SW 1271 (cell line): ENCODE measurements around the gene GPN2.
A peak's percentile ranks its signal among the peaks of the same experiment; 100 is the strongest.
"Not testable (repeated sequence)": the region's sequence is repeated elsewhere in the genome, so short reads cannot be mapped to it uniquely, and the experiment has no call there.

Experiments
- DNase-seq, 2 experiments: peaks; one replicate each; lab custom pipeline; 2025; lab: John Stamatoyannopoulos, UW

The GPN2 gene

GRCh38 chr1:26900815-26901511 lies 10.9 kb upstream of the GPN2 start:
- DNase-seq: no peak

- peak; percentile 42 to 82 for DNase-seq
Observed at GRCh38 chr1:26900001-26900814, 10.1 kb upstream of the GPN2 start, which contains the start of gene GPATCH3. Gene GPATCH3 (minus strand): TSS chr1:26900467. CDS start chr1:26900442, 25 bp downstream.

GRCh38 chr1:26897351-26897750 lies 7.3 kb upstream of the GPN2 start:
- DNase-seq: no peak

DNA sequence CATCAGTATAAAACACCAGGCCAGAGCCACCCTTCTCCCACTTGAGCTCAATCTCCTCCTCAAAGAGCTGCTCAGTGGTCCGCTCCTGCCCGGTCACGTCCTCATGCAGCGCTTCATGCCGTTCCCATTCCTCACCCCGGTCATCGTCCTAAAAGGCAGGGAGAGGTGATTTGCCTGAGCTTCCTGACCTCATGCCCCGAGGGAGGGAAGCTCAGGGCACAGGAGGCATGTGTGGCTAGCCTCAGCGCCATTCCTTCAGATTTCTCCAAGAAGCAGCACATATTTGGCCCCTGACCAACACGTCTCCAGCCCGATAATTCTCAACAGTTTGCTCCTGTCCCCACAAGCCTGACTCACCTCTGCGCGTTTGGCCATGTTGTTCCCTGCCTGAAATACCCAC lies 4.2 kb upstream of the GPN2 start:
- no peak for DNase-seq

DNA sequence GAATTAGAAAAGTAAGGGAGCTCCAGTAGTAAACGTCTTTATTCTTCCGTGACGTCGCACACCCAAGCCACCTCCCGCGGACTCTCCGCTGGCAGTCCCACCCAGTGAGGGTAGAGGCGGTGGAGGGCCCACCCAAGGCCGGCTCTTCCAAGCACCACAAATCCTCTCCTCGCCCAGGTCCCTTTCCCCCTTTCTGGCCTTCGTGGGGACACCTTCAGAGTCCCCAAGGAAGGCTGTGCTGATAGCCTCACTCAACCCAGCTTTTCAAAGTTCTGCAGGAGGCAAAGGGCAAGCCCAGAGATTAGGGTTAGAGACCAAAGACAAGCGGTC lies 349 bp upstream of the GPN2 start:
- DNase-seq: no peak

GRCh38 chr1:26888231-26888630 lies 1.9 kb downstream of the GPN2 start:
- DNase-seq: no peak

DNA sequence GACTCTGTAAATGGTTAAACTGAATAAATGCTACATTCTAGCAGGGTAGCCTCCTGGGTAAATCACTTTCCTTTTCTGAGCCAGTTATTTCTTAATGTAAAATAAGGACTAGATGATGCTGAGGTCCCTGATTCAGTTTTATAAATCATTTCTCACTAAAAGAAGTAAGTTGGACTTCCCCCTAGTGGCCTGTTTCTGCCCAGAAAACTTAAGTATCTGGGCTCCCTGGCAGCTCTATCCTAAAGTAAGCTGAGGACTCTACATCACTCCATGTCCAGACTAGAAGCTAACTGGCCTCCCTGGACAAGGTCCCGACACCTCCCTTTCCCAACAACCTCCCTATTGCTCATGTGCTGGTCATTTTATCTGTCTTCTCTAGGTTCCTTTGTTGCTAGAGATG lies 3.0 kb downstream of the GPN2 start:
- peak in 1 of 2 experiments; percentile 35 for DNase-seq

DNA sequence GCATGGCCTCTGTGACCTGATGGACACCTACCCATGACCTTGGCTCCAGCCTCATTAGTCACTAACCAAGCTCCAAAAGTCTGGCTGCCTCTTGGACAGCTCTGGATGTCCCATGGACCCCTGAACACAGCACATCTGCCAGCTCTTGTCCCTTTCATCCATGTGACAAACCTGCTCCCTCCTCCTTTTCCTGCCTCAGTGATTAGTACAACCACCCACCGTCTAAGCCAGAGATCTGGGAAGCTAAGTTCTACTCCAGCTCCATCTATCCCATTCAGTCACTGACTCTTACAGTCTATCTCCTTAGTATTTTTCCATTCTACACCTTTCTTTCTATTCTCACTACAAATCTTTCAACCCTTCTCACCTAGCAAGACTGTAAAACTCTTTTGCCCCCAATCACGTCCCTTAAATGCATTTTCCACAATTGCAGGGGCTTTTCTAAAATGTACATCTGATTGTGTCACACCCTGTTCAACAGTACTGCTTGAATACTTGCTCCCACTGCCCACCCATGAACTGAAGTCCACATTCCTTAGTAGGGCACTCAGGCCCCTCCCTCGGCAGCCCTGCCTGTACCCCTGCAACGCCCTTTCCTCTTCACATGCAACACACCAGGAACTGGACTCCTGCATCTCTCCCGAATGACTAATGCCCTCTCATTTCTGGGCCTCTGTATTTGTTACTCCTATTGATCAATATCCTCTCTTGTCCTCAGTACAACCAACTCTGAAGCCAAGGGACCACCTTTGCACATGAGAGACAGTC lies 7.2 kb downstream of the GPN2 start:
- no peak for DNase-seq

DNA sequence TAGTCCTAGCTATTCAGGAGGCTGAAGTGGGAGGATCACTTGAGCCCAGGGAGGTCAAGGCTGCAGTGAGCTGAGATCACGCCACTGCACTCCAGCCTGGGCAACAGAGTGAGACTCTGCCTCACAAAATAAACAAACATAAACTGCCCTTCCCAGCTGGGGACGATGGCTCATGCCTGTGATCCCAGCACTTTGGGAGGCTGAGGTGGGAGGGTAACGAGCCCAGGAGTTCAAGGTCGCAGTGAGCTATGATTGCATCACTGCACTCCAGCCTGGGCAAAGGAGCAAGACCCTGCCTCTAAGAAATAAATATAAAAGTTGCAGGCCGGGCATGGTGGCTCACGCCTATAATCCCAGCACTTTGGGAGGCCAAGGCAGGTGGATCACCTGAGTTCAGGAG lies 8.5 kb downstream of the GPN2 start:
- DNase-seq: not testable (repeated sequence)

GRCh38 chr1:26879793-26880192 lies 10.3 kb downstream of the GPN2 start:
- no peak for DNase-seq

DNA sequence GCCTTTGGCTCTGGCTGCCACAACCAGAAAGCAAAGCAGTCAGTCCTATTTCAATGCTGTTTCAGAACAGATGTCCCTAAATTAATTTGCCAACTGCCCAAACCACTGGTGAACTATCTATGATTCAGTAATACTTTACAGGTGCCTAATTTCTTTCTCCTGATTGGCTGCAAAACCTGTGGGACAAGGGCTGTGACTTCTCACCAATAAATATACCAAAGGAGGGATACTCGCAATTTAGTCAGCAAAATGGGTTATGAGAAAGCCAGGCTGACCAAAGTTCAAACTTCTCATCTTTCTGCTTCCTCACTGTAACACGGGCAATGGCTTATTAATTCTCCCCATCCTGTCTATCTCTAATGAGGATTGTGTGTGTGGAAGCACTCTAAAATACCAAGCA lies 12.8 kb downstream of the GPN2 start:
- DNase-seq: no peak

DNA sequence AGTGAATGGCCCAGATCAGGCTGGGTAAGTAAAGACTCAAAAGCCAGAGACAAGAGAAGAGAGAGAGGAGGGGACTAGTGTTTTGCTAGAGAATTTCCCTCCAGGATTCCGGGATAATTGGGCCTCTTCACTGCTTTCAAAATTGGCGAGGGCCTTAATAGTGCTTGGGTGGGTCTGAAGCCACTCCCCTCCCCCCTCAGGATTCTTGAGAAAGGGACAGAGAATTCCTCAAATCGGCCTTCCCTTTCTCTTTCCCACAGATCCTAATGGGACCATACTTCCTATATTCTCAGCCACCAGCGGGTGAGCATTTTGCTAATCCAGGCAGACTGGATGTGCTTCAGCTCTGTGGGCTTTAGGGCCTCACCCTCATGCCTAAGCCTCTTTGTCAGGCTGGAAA lies 15.2 kb downstream of the GPN2 start:
- no peak for DNase-seq

- not testable (repeated sequence) for DNase-seq
Observed at GRCh38 chr1:26873097-26873496, 17.0 kb downstream of the GPN2 start.

DNA sequence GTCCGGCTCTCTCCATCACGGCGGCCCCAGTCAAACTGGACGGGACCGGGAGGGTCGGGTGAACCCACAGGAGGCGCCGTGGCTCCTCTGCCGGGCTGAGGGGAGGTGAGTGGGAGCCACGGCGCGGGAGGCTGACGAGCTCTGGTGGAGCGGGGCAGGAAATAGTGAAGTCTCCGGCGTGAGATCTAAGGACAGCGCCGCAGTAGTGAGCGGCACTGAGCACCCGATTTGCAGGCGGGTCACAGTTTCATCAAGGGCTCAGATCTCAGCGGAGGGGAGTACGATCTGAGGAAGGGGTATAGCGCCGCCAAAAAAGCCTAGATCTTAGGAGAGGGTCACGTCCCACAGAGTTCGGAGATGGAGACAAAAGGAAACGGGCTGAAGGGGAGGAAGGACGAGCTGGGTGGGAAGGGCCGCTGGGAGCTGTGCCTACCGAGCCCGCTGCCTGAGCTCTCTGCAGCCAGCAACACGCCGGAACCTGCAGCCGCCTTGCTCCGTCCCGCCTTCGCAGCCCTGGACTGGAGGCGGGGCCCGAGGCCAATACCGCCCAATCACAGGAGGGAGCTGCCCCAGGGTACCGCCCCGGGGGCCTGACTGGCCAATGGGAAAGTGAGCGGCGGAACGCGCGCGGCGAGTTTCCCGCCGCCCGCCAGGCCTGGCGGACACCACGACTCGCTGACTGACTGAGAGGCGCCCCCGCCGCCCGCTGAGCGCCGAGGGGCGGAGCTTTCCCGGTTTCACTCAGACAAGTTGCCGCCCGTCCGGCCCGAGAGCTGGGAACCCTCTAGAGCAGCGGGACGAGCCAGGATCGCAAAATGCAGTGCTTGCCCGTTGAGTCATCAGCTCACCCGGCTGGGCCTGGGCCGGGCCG lies 25.2 kb downstream of the GPN2 start:
- DNase-seq: peak; percentile 93 to 97

DNA sequence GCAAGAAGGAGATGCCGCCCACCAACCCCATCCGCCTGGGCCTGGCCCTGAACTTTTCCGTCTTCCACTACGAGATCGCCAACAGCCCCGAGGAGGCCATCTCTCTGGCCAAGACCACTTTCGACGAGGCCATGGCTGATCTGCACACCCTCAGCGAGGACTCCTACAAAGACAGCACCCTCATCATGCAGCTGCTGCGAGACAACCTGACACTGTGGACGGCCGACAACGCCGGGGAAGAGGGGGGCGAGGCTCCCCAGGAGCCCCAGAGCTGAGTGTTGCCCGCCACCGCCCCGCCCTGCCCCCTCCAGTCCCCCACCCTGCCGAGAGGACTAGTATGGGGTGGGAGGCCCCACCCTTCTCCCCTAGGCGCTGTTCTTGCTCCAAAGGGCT lies 26.4 kb downstream of the GPN2 start:
- no peak for DNase-seq

GRCh38 chr1:26862781-26863684 lies 27.1 kb downstream of the GPN2 start, which contains the start of gene SFN:
Gene SFN (plus strand): TSS chr1:26863149. CDS start chr1:26863213, 64 bp downstream.
- DNase-seq: peak in 1 of 2 experiments; percentile 26

DNA sequence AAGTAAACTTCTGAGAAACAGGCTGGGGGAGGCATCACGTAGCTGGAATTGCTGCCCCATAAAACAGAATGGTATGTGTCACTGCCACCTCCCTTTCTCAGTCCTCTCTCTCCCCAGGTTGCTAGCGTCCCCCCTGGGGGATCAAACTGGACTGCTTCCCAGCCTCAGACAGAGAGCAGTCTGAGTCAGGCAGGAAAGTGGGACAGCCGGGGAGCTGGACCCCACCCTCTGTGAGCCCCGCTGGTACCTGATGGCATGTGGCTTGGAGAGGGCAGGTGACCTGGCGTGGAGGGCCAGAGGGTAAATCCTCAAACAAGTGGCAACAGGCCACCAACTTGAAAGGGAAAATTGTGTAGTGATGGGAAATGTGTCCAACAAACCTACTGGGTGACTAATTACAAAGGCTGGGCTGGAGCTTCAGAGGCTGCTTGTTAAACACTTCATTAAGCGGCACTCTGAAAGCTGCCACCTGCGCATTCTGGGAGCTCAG lies 28.1 kb downstream of the GPN2 start:
- no peak for DNase-seq

DNA sequence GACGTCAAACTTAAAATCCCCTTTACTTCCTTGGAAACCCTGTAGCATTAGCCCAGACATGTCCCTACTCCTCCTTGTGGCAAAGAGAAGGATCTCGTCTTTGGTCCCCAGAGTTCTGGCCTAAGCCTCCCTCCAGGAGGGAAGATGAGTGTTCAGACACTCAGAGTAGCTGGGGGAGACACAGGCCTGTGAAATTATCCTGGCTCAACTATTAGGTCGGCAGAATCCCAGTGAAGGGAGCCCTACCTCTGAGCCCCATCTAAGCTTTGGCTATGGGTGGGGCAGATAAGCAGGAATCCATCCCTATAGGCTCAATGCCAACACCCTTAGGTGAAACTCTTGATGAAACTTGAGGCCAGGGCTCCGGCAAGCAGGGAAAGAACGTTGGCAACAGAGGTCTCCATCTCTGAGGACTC lies 28.8 kb downstream of the GPN2 start:
- peak in 1 of 2 experiments; percentile 16 for DNase-seq

DNA sequence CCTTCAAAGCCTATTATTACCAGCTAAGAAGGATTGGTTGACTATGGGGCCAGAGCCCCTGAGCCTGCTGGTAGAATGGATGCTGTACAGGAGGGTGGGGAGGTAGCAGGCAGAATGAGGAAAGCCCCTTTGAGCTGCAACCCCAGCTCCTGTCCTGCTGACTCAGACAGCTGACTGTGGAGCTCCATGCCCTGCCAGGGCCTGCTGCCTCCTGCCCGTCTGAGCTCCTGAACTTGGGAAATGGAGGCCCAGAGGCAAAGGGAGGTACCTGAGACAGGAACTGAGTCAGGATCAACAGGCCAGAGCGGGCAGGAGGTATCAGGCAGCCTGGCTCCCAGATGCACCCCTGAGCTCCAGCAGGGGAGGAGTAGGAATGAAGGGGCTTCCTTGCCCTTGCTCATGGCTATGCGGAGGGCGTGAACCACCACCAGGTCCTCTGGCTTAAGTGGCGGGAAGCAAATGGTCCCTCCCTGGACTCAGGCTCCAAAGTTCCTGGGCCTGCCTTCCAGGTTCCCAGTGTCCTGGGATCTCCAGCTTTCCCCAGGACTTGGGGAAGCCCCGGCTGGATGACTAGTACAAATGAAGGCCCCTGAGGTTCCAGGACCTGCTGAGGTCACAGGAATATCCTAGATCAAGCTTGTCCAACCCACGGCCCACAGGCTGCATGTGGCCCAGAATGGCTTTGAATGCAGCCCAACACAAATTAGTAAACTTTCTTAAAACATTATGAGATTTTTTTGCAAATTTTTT lies 31.0 kb downstream of the GPN2 start:
- DNase-seq: no peak

DNA sequence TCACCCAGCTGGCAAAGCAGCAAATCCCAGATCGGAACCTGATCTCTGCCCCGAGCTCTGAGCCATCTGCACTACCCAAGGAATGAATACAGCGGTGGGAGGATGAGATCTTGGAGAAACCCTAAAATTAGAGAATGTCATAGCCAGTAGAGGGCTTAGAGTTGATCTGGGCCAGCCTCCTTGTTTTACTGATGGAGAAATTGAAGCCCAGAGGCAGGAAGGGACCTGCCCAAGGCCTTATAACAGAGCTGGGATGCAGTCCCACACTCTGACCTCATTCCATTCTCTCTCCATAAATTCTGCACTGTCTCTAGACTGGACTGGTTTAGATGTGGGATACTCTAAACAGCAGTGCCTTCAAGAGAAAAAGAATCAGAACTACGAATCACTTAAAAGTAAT lies 31.9 kb downstream of the GPN2 start:
- DNase-seq: no peak
